HL-60 (cell line): ENCODE data around the gene ZNF862.

ENCODE experiments used
- TF ChIP-seq, protein P1 (sequence below): IDR thresholded peaks from one replicate; pipeline ENCODE4 v1.5.1; 2011; ENCODE audit warnings: low read length, control low read depth, inconsistent platforms; ENCODE audit not compliant: insufficient read depth
- TF ChIP-seq, protein P2 (sequence below): IDR thresholded peaks from 2 replicates; pipeline ENCODE4 v1.6.1; 2012; ENCODE audit warnings: low read depth; ENCODE audit not compliant: insufficient replicate concordance

GRCh38 chr7:149869291-149869650, 31.1 kb downstream of the ZNF862 start:
- TF ChIP-seq, protein P1, sequence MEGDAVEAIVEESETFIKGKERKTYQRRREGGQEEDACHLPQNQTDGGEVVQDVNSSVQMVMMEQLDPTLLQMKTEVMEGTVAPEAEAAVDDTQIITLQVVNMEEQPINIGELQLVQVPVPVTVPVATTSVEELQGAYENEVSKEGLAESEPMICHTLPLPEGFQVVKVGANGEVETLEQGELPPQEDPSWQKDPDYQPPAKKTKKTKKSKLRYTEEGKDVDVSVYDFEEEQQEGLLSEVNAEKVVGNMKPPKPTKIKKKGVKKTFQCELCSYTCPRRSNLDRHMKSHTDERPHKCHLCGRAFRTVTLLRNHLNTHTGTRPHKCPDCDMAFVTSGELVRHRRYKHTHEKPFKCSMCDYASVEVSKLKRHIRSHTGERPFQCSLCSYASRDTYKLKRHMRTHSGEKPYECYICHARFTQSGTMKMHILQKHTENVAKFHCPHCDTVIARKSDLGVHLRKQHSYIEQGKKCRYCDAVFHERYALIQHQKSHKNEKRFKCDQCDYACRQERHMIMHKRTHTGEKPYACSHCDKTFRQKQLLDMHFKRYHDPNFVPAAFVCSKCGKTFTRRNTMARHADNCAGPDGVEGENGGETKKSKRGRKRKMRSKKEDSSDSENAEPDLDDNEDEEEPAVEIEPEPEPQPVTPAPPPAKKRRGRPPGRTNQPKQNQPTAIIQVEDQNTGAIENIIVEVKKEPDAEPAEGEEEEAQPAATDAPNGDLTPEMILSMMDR: no peak
- TF ChIP-seq, protein P2, sequence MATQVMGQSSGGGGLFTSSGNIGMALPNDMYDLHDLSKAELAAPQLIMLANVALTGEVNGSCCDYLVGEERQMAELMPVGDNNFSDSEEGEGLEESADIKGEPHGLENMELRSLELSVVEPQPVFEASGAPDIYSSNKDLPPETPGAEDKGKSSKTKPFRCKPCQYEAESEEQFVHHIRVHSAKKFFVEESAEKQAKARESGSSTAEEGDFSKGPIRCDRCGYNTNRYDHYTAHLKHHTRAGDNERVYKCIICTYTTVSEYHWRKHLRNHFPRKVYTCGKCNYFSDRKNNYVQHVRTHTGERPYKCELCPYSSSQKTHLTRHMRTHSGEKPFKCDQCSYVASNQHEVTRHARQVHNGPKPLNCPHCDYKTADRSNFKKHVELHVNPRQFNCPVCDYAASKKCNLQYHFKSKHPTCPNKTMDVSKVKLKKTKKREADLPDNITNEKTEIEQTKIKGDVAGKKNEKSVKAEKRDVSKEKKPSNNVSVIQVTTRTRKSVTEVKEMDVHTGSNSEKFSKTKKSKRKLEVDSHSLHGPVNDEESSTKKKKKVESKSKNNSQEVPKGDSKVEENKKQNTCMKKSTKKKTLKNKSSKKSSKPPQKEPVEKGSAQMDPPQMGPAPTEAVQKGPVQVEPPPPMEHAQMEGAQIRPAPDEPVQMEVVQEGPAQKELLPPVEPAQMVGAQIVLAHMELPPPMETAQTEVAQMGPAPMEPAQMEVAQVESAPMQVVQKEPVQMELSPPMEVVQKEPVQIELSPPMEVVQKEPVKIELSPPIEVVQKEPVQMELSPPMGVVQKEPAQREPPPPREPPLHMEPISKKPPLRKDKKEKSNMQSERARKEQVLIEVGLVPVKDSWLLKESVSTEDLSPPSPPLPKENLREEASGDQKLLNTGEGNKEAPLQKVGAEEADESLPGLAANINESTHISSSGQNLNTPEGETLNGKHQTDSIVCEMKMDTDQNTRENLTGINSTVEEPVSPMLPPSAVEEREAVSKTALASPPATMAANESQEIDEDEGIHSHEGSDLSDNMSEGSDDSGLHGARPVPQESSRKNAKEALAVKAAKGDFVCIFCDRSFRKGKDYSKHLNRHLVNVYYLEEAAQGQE: no peak
